Measurements from ENCODE around the gene TLN1.

The TLN1 gene

DNA sequence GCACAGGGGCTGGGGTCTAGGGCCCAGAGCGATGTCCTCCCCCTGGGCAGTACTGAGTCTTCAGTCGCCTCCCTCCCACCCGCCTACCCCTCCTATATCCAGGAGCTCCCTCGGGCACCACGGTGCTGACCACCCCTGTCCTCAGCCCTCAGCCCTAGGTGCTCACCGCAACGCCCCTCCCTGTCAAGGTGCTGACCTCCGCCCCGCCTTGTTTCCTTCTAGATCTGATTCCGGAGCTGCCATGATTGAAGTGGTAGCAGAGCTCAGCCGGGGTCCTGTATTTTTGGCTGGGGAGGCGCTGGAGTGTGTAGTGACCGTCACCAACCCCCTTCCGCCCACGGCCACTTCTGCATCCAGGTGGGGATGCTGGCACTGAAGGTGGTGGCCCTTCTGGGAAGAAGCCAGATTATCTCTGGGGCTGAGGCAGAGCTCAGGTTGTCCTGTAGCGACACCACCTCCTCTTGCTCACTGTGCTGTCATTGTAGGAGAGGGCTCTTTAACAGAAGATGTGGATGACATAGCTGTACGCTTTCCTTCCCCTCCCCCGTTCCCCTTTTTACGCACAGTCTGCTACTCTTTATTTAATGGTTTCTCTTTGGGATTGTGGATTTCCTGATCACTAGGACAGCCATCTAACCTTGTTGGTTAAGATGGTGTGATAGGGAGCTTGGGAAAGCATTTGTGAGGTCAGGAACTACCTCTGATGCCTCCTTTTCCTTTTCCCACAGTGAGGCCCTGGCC lies 17.7 kb upstream of the TLN1 start:
- no peak overlapping the region for H3K4ac ChIP-seq (ENCODE audit: low read length)
- peak overlapping the region; percentile 76 for H2AK5ac ChIP-seq (ENCODE audit: low read depth, low read length)
- H2BK15ac ChIP-seq (ENCODE audit: low read length), result peak overlapping the region; percentile 45
- peaks cover 19 to 23% of the 10 kb centered on the region in 2 donors for H3K4me1 ChIP-seq (ENCODE audit: control insufficient read depth in 2 of 2, insufficient read depth in 1 of 2, low read depth in 1 of 2, low read length in 2 of 2)
- H3K79me1 ChIP-seq (ENCODE audit: low read depth, low read length), result peaks cover 5% of the 10 kb centered on the region
- no peak for DNase-seq (ENCODE audit: low spot score)
- H2BK5ac ChIP-seq (ENCODE audit: low read length), result peak overlapping the region; percentile 58
- H2BK120ac ChIP-seq (ENCODE audit: low read depth, low read length), result no peak overlapping the region
- H3K23ac ChIP-seq (ENCODE audit: low read depth, low read length, poor library complexity), result peak overlapping the region; percentile 52
- peak overlapping the region; percentile 96 for H2AFZ ChIP-seq (ENCODE audit: low read length)
- H3K4me2 ChIP-seq (ENCODE audit: insufficient read depth, low read length, poor library complexity, severe bottlenecking), result peak overlapping the region; percentile 93
- no CpG with 5 or more reads among the region's 19 CpGs for WGBS, 2 donors (ENCODE audit: extremely low coverage in 2 of 2, insufficient read length in 2 of 2, insufficient replicate concordance in 1 of 2)
- H3K36me3 ChIP-seq (replicated peaks in 1 of 2; ENCODE audit: control insufficient read depth in 2 of 2, insufficient read depth in 2 of 2, low read length in 2 of 2), result peaks cover 38 to 70% of the 10 kb centered on the region in 2 donors
- H3K9ac ChIP-seq (ENCODE audit: low read depth, low read length, poor library complexity), result peak overlapping the region; percentile 95
- H3K9me3 ChIP-seq (replicated peaks in 1 of 2; ENCODE audit: control insufficient read depth in 2 of 2, insufficient read depth in 1 of 2, low read depth in 1 of 2, low read length in 2 of 2), result no peaks in the 10 kb centered on the region
- H3K27ac ChIP-seq (replicated peaks; ENCODE audit: low read length), result no peak overlapping the region
- H3K4me3 ChIP-seq (ENCODE audit: low read length in 2 of 2), result peak overlapping the region; percentile 87 to 96
- no peak overlapping the region for H4K8ac ChIP-seq (ENCODE audit: low read depth, low read length)
- no peak overlapping the region for H3K14ac ChIP-seq (ENCODE audit: low read length)
- no peak overlapping the region for H4K91ac ChIP-seq (ENCODE audit: low read depth, low read length, poor library complexity)
- no peak overlapping the region for H2BK12ac ChIP-seq (ENCODE audit: low read length)
- peak overlapping the region; percentile 93 for H3K18ac ChIP-seq (ENCODE audit: low read length)
- no peaks in the 10 kb centered on the region for H3K27me3 ChIP-seq (ENCODE audit: control insufficient read depth in 3 of 3, insufficient read depth in 3 of 3, low read depth in 1 of 3, low read length in 3 of 3)

DNA sequence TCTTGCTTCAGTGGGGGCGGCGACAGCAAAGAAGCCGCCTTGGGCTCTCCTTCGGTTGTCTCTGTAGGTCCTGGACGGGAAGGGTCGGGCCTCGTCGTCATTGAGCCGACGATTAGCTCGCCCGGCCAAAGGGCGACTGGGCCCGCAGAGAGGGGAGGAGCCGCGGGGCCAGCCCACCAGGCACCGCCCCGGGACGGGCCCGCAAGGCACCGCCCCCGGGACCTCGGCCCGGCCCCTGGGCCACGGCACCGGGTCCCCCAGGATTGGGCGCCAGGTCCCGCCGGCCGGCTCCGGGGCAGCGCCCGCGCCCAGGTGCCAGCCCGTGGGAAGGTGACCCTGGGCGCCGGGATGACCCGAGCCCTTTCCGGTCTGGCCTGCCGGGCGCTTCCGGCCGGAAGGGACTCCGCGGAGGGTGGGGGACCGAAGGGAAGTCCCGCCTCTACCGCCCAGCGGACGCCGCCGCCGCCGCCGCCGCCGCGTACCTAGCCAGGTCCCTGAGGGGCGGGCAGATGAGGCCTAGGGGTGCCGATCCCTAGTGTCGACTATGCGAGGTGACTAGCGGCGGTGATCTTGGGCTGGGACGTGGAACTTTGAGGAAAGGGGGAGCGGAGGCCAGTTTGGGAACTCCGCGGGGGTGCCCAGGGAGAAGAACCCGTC lies 17.0 kb upstream of the TLN1 start, which contains the start of the genes GBA2 and RGP1:
Gene GBA2 (minus strand): TSS at position 371 of the 657 bp plus-strand sequence. CDS start 524 bp downstream, outside the sequence.
Gene RGP1 (plus strand): TSS at position 430 of the 657 bp plus-strand sequence. CDS start 469 bp downstream, outside the sequence.
- Histone ChIP-seq H3K4ac (ENCODE audit: low read length) (no peak within 1 kb of the TSS), H2BK120ac (ENCODE audit: low read depth, low read length) (no peak within 1 kb of the TSS), H2AK5ac (ENCODE audit: low read depth, low read length) (peak within 1 kb of the TSS; percentile 76), H3K4me3 (ENCODE audit: low read length in 2 of 2) (peak within 1 kb of the TSS; percentile 87 to 96), H3K79me1 (ENCODE audit: low read depth, low read length) (peaks cover 5% of the 10 kb centered on the region), H2BK15ac (ENCODE audit: low read length) (peak within 1 kb of the TSS; percentile 45), H3K27me3 (ENCODE audit: control insufficient read depth in 3 of 3, insufficient read depth in 3 of 3, low read depth in 1 of 3, low read length in 3 of 3) (no peaks in the 10 kb centered on the region), H2AFZ (ENCODE audit: low read length) (peak within 1 kb of the TSS; percentile 96), H2BK12ac (ENCODE audit: low read length) (no peak within 1 kb of the TSS), H4K8ac (ENCODE audit: low read depth, low read length) (no peak within 1 kb of the TSS), H3K4me1 (ENCODE audit: control insufficient read depth in 2 of 2, insufficient read depth in 1 of 2, low read depth in 1 of 2, low read length in 2 of 2) (peaks cover 19 to 23% of the 10 kb centered on the region in 2 donors), H3K36me3 (replicated peaks in 1 of 2; ENCODE audit: control insufficient read depth in 2 of 2, insufficient read depth in 2 of 2, low read length in 2 of 2) (peaks cover 42 to 70% of the 10 kb centered on the region in 2 donors), H2BK5ac (ENCODE audit: low read length) (peak within 1 kb of the TSS; percentile 58), H3K9ac (ENCODE audit: low read depth, low read length, poor library complexity) (peak within 1 kb of the TSS; percentile 95), H3K4me2 (ENCODE audit: insufficient read depth, low read length, poor library complexity, severe bottlenecking) (peak within 1 kb of the TSS; percentile 93), H3K23ac (ENCODE audit: low read depth, low read length, poor library complexity) (peak within 1 kb of the TSS; percentile 52), H3K9me3 (replicated peaks in 1 of 2; ENCODE audit: control insufficient read depth in 2 of 2, insufficient read depth in 1 of 2, low read depth in 1 of 2, low read length in 2 of 2) (no peaks in the 10 kb centered on the region), H3K27ac (replicated peaks; ENCODE audit: low read length) (peak within 1 kb of the TSS; percentile 42), H3K18ac (ENCODE audit: low read length) (peak within 1 kb of the TSS; percentile 93), H3K14ac (ENCODE audit: low read length) (no peak within 1 kb of the TSS), H4K91ac (ENCODE audit: low read depth, low read length, poor library complexity) (no peak within 1 kb of the TSS)
- WGBS, 2 donors (ENCODE audit: extremely low coverage in 2 of 2, insufficient read length in 2 of 2, insufficient replicate concordance in 1 of 2), result no CpG with 5 or more reads among the region's 69 CpGs
- DNase-seq (ENCODE audit: low spot score), result peak; percentile 67

DNA sequence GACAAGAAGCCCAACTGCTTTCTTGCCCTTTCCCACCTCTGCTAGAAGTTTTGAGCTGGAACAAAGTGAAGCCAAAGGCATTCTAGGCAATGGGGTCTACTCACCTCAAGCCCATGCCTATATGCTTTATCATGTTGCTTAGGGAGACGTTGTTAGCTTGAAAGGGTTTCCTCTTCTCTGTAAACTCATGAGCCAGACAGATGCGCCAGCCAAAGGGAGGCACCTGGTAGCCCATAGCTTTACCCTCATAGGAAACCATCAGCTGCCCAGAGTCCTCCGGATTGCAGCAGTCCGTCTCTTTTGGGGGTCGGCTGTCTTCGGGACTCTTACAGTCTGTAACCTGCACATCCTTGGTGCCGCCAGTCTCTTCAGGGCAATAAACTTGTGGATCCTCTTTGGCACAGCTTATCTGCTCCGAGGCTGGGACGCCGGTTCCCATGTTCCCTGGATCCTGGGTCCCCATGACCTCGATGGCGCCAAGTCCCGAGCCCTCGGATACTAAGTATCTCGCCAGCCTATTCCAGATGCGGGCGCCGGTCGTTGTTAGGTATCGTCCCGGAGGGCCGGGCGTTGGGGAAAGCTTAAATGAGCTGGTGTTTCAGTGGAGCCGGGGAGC lies 16.4 kb upstream of the TLN1 start:
- Histone ChIP-seq H2BK120ac (ENCODE audit: low read depth, low read length) (no peak overlapping the region), H3K18ac (ENCODE audit: low read length) (peak overlapping the region; percentile 29), H3K4ac (ENCODE audit: low read length) (no peak overlapping the region), H3K4me3 (ENCODE audit: low read length in 2 of 2) (peak overlapping the region; percentile 87 to 96), H2AK5ac (ENCODE audit: low read depth, low read length) (no peak overlapping the region), H3K14ac (ENCODE audit: low read length) (no peak overlapping the region), H3K9ac (ENCODE audit: low read depth, low read length, poor library complexity) (peak overlapping the region; percentile 87), H3K79me1 (ENCODE audit: low read depth, low read length) (peaks cover 5% of the 10 kb centered on the region), H2BK5ac (ENCODE audit: low read length) (peak overlapping the region; percentile 49), H3K9me3 (replicated peaks in 1 of 2; ENCODE audit: control insufficient read depth in 2 of 2, insufficient read depth in 1 of 2, low read depth in 1 of 2, low read length in 2 of 2) (no peaks in the 10 kb centered on the region), H3K27me3 (ENCODE audit: control insufficient read depth in 3 of 3, insufficient read depth in 3 of 3, low read depth in 1 of 3, low read length in 3 of 3) (no peaks in the 10 kb centered on the region), H4K8ac (ENCODE audit: low read depth, low read length) (no peak overlapping the region), H3K23ac (ENCODE audit: low read depth, low read length, poor library complexity) (peak overlapping the region; percentile 48), H3K36me3 (replicated peaks in 1 of 2; ENCODE audit: control insufficient read depth in 2 of 2, insufficient read depth in 2 of 2, low read length in 2 of 2) (peaks cover 42 to 70% of the 10 kb centered on the region in 2 donors), H3K27ac (replicated peaks; ENCODE audit: low read length) (no peak overlapping the region), H3K4me1 (ENCODE audit: control insufficient read depth in 2 of 2, insufficient read depth in 1 of 2, low read depth in 1 of 2, low read length in 2 of 2) (peaks cover 19 to 23% of the 10 kb centered on the region in 2 donors), H2AFZ (ENCODE audit: low read length) (peak overlapping the region; percentile 96), H2BK12ac (ENCODE audit: low read length) (no peak overlapping the region), H4K91ac (ENCODE audit: low read depth, low read length, poor library complexity) (no peak overlapping the region), H3K4me2 (ENCODE audit: insufficient read depth, low read length, poor library complexity, severe bottlenecking) (peak overlapping the region; percentile 79), H2BK15ac (ENCODE audit: low read length) (no peak overlapping the region)
- DNase-seq (ENCODE audit: low spot score), result no peak
- WGBS, 2 donors (ENCODE audit: extremely low coverage in 2 of 2, insufficient read length in 2 of 2, insufficient replicate concordance in 1 of 2), result no CpG with 5 or more reads among the region's 24 CpGs

Measured in neuronal stem cell (in vitro differentiated cells).